Endothelial cell of umbilical vein (primary cell): ENCODE results near the gene LCLAT1. TPM values are rescaled to one million over a fixed set of nuclear protein-coding genes. Genes with fewer than 3 reads are reported as not detected.

Experiments used
- BruUV-seq: library from RNA; stranded (reverse); fragments of 400-500 nt; replicated peaks from 2 replicates; lab custom pipeline; 2021; lab: Mats Ljungman, UMichigan
- CTCF ChIA-PET: fragments of 300-600, 350-600 bp; sonication (Branson Sonifier 250); formaldehyde crosslinking; loops from one replicate; lab custom pipeline; 2021; ENCODE audit warnings: antibody characterized with exemption, inconsistent platforms; lab: Charles Lee
- POLR2A ChIA-PET: fragments of 300-600, 350-600 bp; sonication (Branson Sonifier 250); formaldehyde crosslinking; loops from one replicate; lab custom pipeline; 2021; ENCODE audit warnings: antibody characterized with exemption, inconsistent platforms; lab: Charles Lee
- DNase-seq: peaks from one replicate; pipeline ENCODE4 v3.0.0-alpha.2; 2011; ENCODE audit warnings: low read depth, low spot score
- FAIRE-seq: peaks from 2 replicates; lab custom pipeline; 2011; peaks lifted over from hg19 to GRCh38; lab: Jason Lieb, UNC
- H2AFZ ChIP-seq: 2 replicates; pipeline ENCODE4 v1.6.0; 2012; ENCODE audit warnings: low read depth, low read length, control low read depth, inconsistent platforms
- H3K27ac ChIP-seq: 2 replicates; pipeline ENCODE4 v1.5.1; 2011; ENCODE audit warnings: low read depth, mild to moderate bottlenecking, control low read depth, low read length, moderate library complexity; ENCODE audit not compliant: insufficient read depth
- H3K27me3 ChIP-seq, 2 experiments: 2 replicates each; pipeline versions ENCODE4 v1.6.0 to v1.6.1; 2011; ENCODE audit warnings: low read length in 2 of 2, mixed read lengths in 1 of 2; ENCODE audit not compliant: control insufficient read depth in 2 of 2, insufficient read depth in 2 of 2
- H3K36me3 ChIP-seq, 2 experiments: 2 replicates in 1 of 2; 3 replicates in 1 of 2; pipeline ENCODE4 v1.5.1; 2011; ENCODE audit warnings: low read length in 2 of 2, mild to moderate bottlenecking in 1 of 2, moderate library complexity in 1 of 2; ENCODE audit not compliant: control insufficient read depth in 2 of 2, insufficient read depth in 2 of 2; ENCODE audit errors: extremely low read depth in 1 of 2
- H3K4me1 ChIP-seq: 3 replicates; pipeline ENCODE4 v1.5.1; 2011; ENCODE audit warnings: mild to moderate bottlenecking, low read length; ENCODE audit not compliant: control insufficient read depth, insufficient read depth; ENCODE audit errors: extremely low read depth
- H3K4me2 ChIP-seq: 2 replicates; pipeline ENCODE4 v1.6.1; 2011; ENCODE audit warnings: low read length, control low read depth, mixed read lengths; ENCODE audit not compliant: insufficient read depth
- H3K4me3 ChIP-seq, 3 experiments: fragments of 200-600 bp in 1 of 3; sonication (generic), shearing (Covaris generic) in 1 of 3; replicated peaks in 1 of 3; 2 replicates each; pipeline ENCODE4 v1.5.1; 2011 to 2016; ENCODE audit warnings: control low read depth in 3 of 3, low read length in 3 of 3, mild to moderate bottlenecking in 2 of 3, inconsistent platforms in 1 of 3, low read depth in 1 of 3, moderate library complexity in 1 of 3; ENCODE audit not compliant: insufficient read depth in 1 of 3
- H3K79me2 ChIP-seq: 2 replicates; pipeline ENCODE4 v1.6.0; 2012; ENCODE audit warnings: low read length, inconsistent platforms; ENCODE audit not compliant: control insufficient read depth, insufficient read depth
- H3K9ac ChIP-seq: replicated peaks from 2 replicates; pipeline ENCODE3; 2011; ENCODE audit warnings: low read length, control low read depth; ENCODE audit not compliant: insufficient read depth; ENCODE audit errors: extremely low read depth
- H3K9me1 ChIP-seq: replicated peaks from 3 replicates; pipeline ENCODE4 v1.6.0; 2011; ENCODE audit warnings: mild to moderate bottlenecking, low read length; ENCODE audit not compliant: control insufficient read depth, insufficient read depth; ENCODE audit errors: extremely low read depth
- H3K9me3 ChIP-seq: replicated peaks from 2 replicates; pipeline ENCODE4 v1.5.1; 2012; ENCODE audit warnings: low read length, inconsistent platforms; ENCODE audit not compliant: control insufficient read depth, insufficient read depth
- H4K20me1 ChIP-seq: replicated peaks from 2 replicates; pipeline ENCODE3; 2011; ENCODE audit warnings: mild to moderate bottlenecking, low read length; ENCODE audit not compliant: control insufficient read depth, insufficient read depth; ENCODE audit errors: extremely low read depth
- EZH2 ChIP-seq: IDR thresholded peaks from 2 replicates; pipeline ENCODE4 v1.6.1; 2012; ENCODE audit warnings: borderline replicate concordance, low read depth, mild to moderate bottlenecking, moderate library complexity, low read length, inconsistent platforms; ENCODE audit not compliant: severe bottlenecking
- FOS ChIP-seq: IDR thresholded peaks from 2 replicates; pipeline ENCODE4 v1.6.1; 2011; ENCODE audit warnings: mild to moderate bottlenecking, low read length, moderate library complexity, borderline replicate concordance; ENCODE audit not compliant: insufficient read depth
- GATA2 ChIP-seq: IDR thresholded peaks from 2 replicates; pipeline ENCODE4 v1.7.0; 2011; ENCODE audit warnings: low read depth, mild to moderate bottlenecking, moderate library complexity, mixed read lengths, low read length; ENCODE audit not compliant: insufficient read length, insufficient read depth
- JUN ChIP-seq: IDR thresholded peaks from 2 replicates; pipeline ENCODE4 v1.6.1; 2011; ENCODE audit warnings: borderline replicate concordance, low read depth; ENCODE audit not compliant: insufficient read length, insufficient read depth
- MYC ChIP-seq: IDR thresholded peaks from one replicate; pipeline ENCODE4 v1.6.1; 2011; ENCODE audit warnings: mild to moderate bottlenecking, low read depth, low read length
- POLR2A ChIP-seq: IDR thresholded peaks from 2 replicates; pipeline ENCODE4 v1.6.1; 2012; ENCODE audit warnings: low read depth, mild to moderate bottlenecking, control low read depth, low read length
- POLR2AphosphoS5 ChIP-seq: IDR thresholded peaks from 2 replicates; pipeline ENCODE4 v1.6.1; 2012; ENCODE audit warnings: low read depth, mild to moderate bottlenecking, control low read depth, low read length, moderate library complexity; ENCODE audit not compliant: insufficient read depth
- dilution Hi-C: fragments of 300-500 bp; cut with MboI; formaldehyde crosslinking; loops from one replicate; pipeline ENCODE4 v1.15.0; 2019; ENCODE audit warnings: low sequenced_read_pairs; ENCODE audit not compliant: extremely low pct_ligation_motif_present
- intact Hi-C: fragments of 100-400 bp; cut with micrococcal nuclease; formaldehyde crosslinking; loops from one replicate; pipeline ENCODE4 v1.10.0; 2022
- polyA plus RNA-seq, 4 experiments: library from polyadenylated mRNA; depleted of rRNA in 3 of 4; stranded (reverse) in 3 of 4; unstranded in 1 of 4; fragments of >200 nt; gene quantifications; 2 replicates each; pipeline versions ENCODE4 v1.2.1 to v1.2.3, GENCODE V29; 2011 to 2012; ENCODE audit warnings: missing spikeins in 1 of 4
- small RNA-seq: library from RNA; depleted of rRNA; stranded (forward); fragments of <200 nt; gene quantifications from one replicate; pipeline ENCODE3, GENCODE V24; 2012; ENCODE audit warnings: low replicate concordance, low read depth; ENCODE audit not compliant: insufficient read depth, insufficient read length
- total RNA-seq: library from RNA; stranded (reverse); gene quantifications from 2 replicates; pipeline ENCODE4 v1.2.3, GENCODE V29; 2021
- TF ChIP-seq, protein P1 (sequence below): IDR thresholded peaks from 2 replicates; pipeline ENCODE4 v1.6.1; 2011; ENCODE audit not compliant: insufficient read depth, insufficient read length

The LCLAT1 gene
- total and polyA plus RNA-seq, 2 donors (not counting 3 experiments of a cell fraction or from before 2014, with no cell fraction given) = 6.1 to 20.8 TPM

DNA sequence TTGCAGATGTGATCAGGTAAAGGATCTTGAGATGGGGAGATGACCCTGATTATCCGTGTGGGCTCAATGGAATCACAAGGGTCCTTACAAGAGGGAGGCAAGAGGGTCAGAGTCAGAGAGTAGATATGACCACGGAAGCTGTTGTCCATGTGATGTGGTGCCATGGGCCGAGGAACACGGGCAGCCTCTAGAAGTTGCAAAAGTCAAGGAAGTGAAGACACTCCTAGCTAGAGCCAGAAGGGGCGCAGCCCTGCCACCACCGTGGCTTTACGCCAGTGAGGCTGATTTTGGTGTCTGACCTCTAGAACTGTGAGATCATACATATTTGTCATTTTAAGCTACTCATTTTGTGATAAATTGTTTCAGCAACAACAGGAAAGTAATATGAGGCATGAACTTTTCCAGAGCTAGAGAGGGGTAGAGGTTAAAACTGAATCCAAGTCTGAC, 245.8 kb downstream of the LCLAT1 start:
- DNase-seq (no peak), FAIRE-seq (no peak)
- ChIA-PET POLR2A (no interaction called here), CTCF (interaction anchor here (1.4 to 5.0 kb wide), 4 partner anchors 17 to 527 kb away, joined by 4 to 27 read pairs (median 14); no protein-coding TSS in a partner anchor)
- Histone ChIP-seq H3K9me1 (no peaks in the 10 kb centered on the region), H3K4me2 (no peak overlapping the region), H3K9me3 (no peaks in the 10 kb centered on the region), H4K20me1 (no peaks in the 10 kb centered on the region), H3K27ac (no peak overlapping the region), H3K27me3 (no peaks in the 10 kb centered on the region), H3K36me3 (no peaks in the 10 kb centered on the region), H2AFZ (no peak overlapping the region), H3K4me1 (no peaks in the 10 kb centered on the region), H3K79me2 (no peaks in the 10 kb centered on the region), H3K4me3 (no peak overlapping the region), H3K9ac (no peak overlapping the region)
- intact Hi-C loops (no loop called here), dilution Hi-C loops (no loop called here)
- no peak for TF ChIP-seq POLR2A
- TF ChIP-seq POLR2AphosphoS5 = no peak
- TF ChIP-seq, protein P1, sequence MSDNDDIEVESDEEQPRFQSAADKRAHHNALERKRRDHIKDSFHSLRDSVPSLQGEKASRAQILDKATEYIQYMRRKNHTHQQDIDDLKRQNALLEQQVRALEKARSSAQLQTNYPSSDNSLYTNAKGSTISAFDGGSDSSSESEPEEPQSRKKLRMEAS = no peak
- no peak for TF ChIP-seq MYC
- TF ChIP-seq EZH2 = no peak
- no peak for TF ChIP-seq JUN
- TF ChIP-seq GATA2 = no peak
- TF ChIP-seq FOS = no peak
- no TSS peak for BruUV-seq

Small RNA genes lying within 50 kb of the gene (small RNA-seq; reads per million reads assigned to genes)
- gene AC073255.1 = not detected

Other genes with a start within 250 kb of the LCLAT1 start
- 2.9 and 5.5 TPM in 2 replicates for gene LBH, start 215.7 kb upstream of the LCLAT1 start, total RNA-seq
- gene LBH, start 215.7 kb upstream of the LCLAT1 start, polyA plus RNA-seq = 5.3 and 6.1 TPM in 2 replicates